HepG2 (cell line): ENCODE measurements around the gene ETHE1. TPM values are rescaled to one million over a fixed set of nuclear protein-coding genes. Genes with fewer than 3 reads are reported as not detected.
"Not testable (repeated sequence)": the region's sequence is repeated elsewhere in the genome, so short reads cannot be mapped to it uniquely, and the experiment has no call there.

Experiments
- ATAC-seq: fragments of 200-7000 bp; cut with Tn5 transposase; 3 replicates; pipeline ENCODE4 v1.9.1; 2020; ENCODE audit warnings: mild to moderate bottlenecking, moderate library complexity
- BruUV-seq: library from RNA; stranded (reverse); fragments of 400-500 nt; replicated peaks from 2 replicates; lab custom pipeline; 2021; lab: Mats Ljungman, UMichigan
- CTCF ChIA-PET: fragments of 300-600 bp; formaldehyde crosslinking; extraction: SDS; loops from one replicate; lab custom pipeline; 2021; ENCODE audit warnings: low total read pairs, inconsistent platforms, low intra/inter-chr PET ratio; lab: Yijun Ruan, JAX
- POLR2A ChIA-PET: fragments of 350-600 bp; sonication (Branson Sonifier 250); formaldehyde crosslinking; loops from one replicate; lab custom pipeline; 2020; ENCODE audit warnings: antibody characterized with exemption, inconsistent platforms; lab: Yijun Ruan, JAX
- DNase-seq: peaks from one replicate; pipeline ENCODE4 v3.0.0-alpha.2; 2015; ENCODE audit warnings: low spot score
- FAIRE-seq: peaks from 3 replicates; lab custom pipeline; 2011; peaks lifted over from hg19 to GRCh38; lab: Jason Lieb, UNC
- H2AFZ ChIP-seq: one replicate; pipeline ENCODE4 v1.6.1; 2011; ENCODE audit warnings: low read length, inconsistent platforms
- H3K27ac ChIP-seq: fragments of 300-600 bp; 3 replicates; pipeline ENCODE4 v1.8.0; 2011; ENCODE audit warnings: mixed run types, mild to moderate bottlenecking, mixed read lengths, low read length, inconsistent platforms; ENCODE audit not compliant: insufficient read depth; ENCODE audit errors: extremely low read length
- H3K27me3 ChIP-seq, 2 experiments: fragments of 200-600 bp in 1 of 2; 2 replicates in 1 of 2; 3 replicates in 1 of 2; pipeline versions ENCODE4 v1.6.0 to v1.8.0; 2011; ENCODE audit warnings: low read length in 2 of 2, mild to moderate bottlenecking in 2 of 2, moderate library complexity in 2 of 2, inconsistent platforms in 1 of 2; ENCODE audit not compliant: insufficient read depth in 2 of 2, control insufficient read depth in 1 of 2
- H3K36me3 ChIP-seq, 2 experiments: fragments of 200-600 bp in 1 of 2; replicated peaks in 1 of 2; 2 replicates in 1 of 2; 3 replicates in 1 of 2; pipeline versions ENCODE4 v1.5.1 to v1.8.0; 2011; ENCODE audit warnings: low read length in 2 of 2, inconsistent platforms in 1 of 2; ENCODE audit not compliant: insufficient read depth in 2 of 2, control insufficient read depth in 1 of 2
- H3K4me1 ChIP-seq: 2 replicates; pipeline ENCODE4 v1.5.1; 2012; ENCODE audit warnings: low read length, inconsistent platforms; ENCODE audit not compliant: insufficient read depth
- H3K4me2 ChIP-seq: 2 replicates; pipeline ENCODE4 v1.6.0; 2011; ENCODE audit warnings: low read depth, low read length, inconsistent platforms
- H3K4me3 ChIP-seq, 3 experiments: fragments of 200-600 bp in 1 of 3; sonication (generic), shearing (Covaris generic) in 1 of 3; replicated peaks in 1 of 3; 2 replicates each; pipeline ENCODE4 v1.5.1; 2011 to 2016; ENCODE audit warnings: low read length in 3 of 3, inconsistent platforms in 2 of 3, low read depth in 2 of 3, mild to moderate bottlenecking in 2 of 3, control low read depth in 1 of 3, mixed read lengths in 1 of 3; ENCODE audit not compliant: insufficient read depth in 1 of 3
- H3K79me2 ChIP-seq: one replicate; pipeline ENCODE4 v1.6.1; 2011; ENCODE audit warnings: low read length, inconsistent platforms; ENCODE audit not compliant: insufficient read depth
- H3K9ac ChIP-seq: 2 replicates; pipeline ENCODE4 v1.6.0; 2011; ENCODE audit warnings: mild to moderate bottlenecking, low read depth, low read length, inconsistent platforms; ENCODE audit not compliant: insufficient read depth
- H3K9me3 ChIP-seq: 2 replicates; pipeline ENCODE4 v1.5.1; 2012; ENCODE audit warnings: mild to moderate bottlenecking, low read length
- H4K20me1 ChIP-seq: 2 replicates; pipeline ENCODE4 v1.6.0; 2011; ENCODE audit warnings: inconsistent platforms, mild to moderate bottlenecking, low read length, moderate library complexity; ENCODE audit not compliant: insufficient read depth
- CSRNP1 ChIP-seq: sonication (generic); formaldehyde crosslinking; IDR thresholded peaks from 2 replicates; pipeline ENCODE4 v1.8.1; 2023; ENCODE audit warnings: mild to moderate bottlenecking, missing genetic modification reagents
- ISL2 ChIP-seq: sonication (generic); formaldehyde crosslinking; IDR thresholded peaks from 2 replicates; pipeline ENCODE4 v1.5.0; 2020; ENCODE audit warnings: missing genetic modification reagents
- KAT8 ChIP-seq: IDR thresholded peaks from 2 replicates; pipeline ENCODE4 v1.6.1; 2016; ENCODE audit warnings: missing genetic modification reagents, missing compliant biosample characterization
- MYC ChIP-seq: sonication (generic); formaldehyde crosslinking; IDR thresholded peaks from 2 replicates; pipeline ENCODE4 v1.9.0; 2021; ENCODE audit warnings: missing genetic modification reagents, borderline replicate concordance
- RFXANK ChIP-seq: IDR thresholded peaks from 2 replicates; pipeline ENCODE4 v1.6.1; 2016
- SMAD9 ChIP-seq: sonication (generic); formaldehyde crosslinking; IDR thresholded peaks from 2 replicates; pipeline ENCODE4 v1.5.1; 2020; ENCODE audit warnings: mild to moderate bottlenecking, missing genetic modification reagents
- TBL1XR1 ChIP-seq: fragments of 150-350 bp; IDR thresholded peaks from 2 replicates; pipeline ENCODE4 v1.6.1; 2014; ENCODE audit warnings: borderline replicate concordance, low read length; ENCODE audit not compliant: partially characterized antibody
- ZBTB20 ChIP-seq: sonication (generic); formaldehyde crosslinking; IDR thresholded peaks from 2 replicates; pipeline ENCODE4 v1.8.1; 2023; ENCODE audit warnings: missing genetic modification reagents, low read depth, mild to moderate bottlenecking, borderline replicate concordance
- ZBTB44 ChIP-seq: sonication (generic); formaldehyde crosslinking; IDR thresholded peaks from 2 replicates; pipeline ENCODE4 v1.4.0; 2020; ENCODE audit warnings: missing genetic modification reagents
- ZNF121 ChIP-seq: sonication (generic); formaldehyde crosslinking; IDR thresholded peaks from 2 replicates; pipeline ENCODE4 v1.5.0; 2020; ENCODE audit warnings: mild to moderate bottlenecking, missing genetic modification reagents
- ZNF180 ChIP-seq: sonication (generic); formaldehyde crosslinking; IDR thresholded peaks from 2 replicates; pipeline ENCODE4 v1.4.0; 2020; ENCODE audit warnings: low read depth, missing genetic modification reagents, borderline replicate concordance
- ZNF615 ChIP-seq: sonication (generic); formaldehyde crosslinking; IDR thresholded peaks from 2 replicates; pipeline ENCODE4 v1.5.0; 2020; ENCODE audit warnings: mild to moderate bottlenecking, missing genetic modification reagents, borderline replicate concordance
- WGBS: methylation state at CpG from one replicate; pipeline ENCODE4 v1.1.6; 2017; ENCODE audit warnings: low lambda C conversion rate; 5-methylcytosine and 5-hydroxymethylcytosine counted together
- in situ Hi-C: cut with HindIII; loops from 2 replicates; pipeline ENCODE4 v1.10.0; 2017; ENCODE audit warnings: low pct_unique_long_range_greater_than_20kb; ENCODE audit not compliant: extremely low pct_ligation_motif_present
- intact Hi-C: fragments of 100-400 bp; cut with micrococcal nuclease; formaldehyde crosslinking; loops from one replicate; pipeline ENCODE4 v1.10.0; 2022; ENCODE audit not compliant: unreplicated experiment
- polyA plus RNA-seq, 8 experiments: library from polyadenylated mRNA; depleted of rRNA in 3 of 8; stranded (reverse) in 7 of 8; unstranded in 1 of 8; fragments of >200 nt; fragmentation: Illumina TruSeq in 4 of 8; extraction: Trizol in 4 of 8; gene quantifications; 2 replicates each; pipeline versions ENCODE4 v1.2.1 to v1.2.3, GENCODE V29; 2011 to 2016; ENCODE audit warnings: low read depth in 4 of 8, missing spikeins in 1 of 8, mixed read lengths in 1 of 8; ENCODE audit not compliant: insufficient read depth in 1 of 8
- total RNA-seq, 5 experiments: library from RNA; depleted of rRNA; stranded (reverse); fragments of >200 nt; fragmentation: Illumina TruSeq; extraction: Trizol; gene quantifications; 2 replicates each; pipeline ENCODE4 v1.2.3, GENCODE V29; 2016; ENCODE audit warnings: low read depth in 1 of 5

The ETHE1 gene
- total and polyA plus RNA-seq, 2 of the 13 experiments (the other 11 are each of a cell fraction or from before 2014, with no cell fraction given): 32.5 to 58.4 TPM

GRCh38 chr19:43512399-43512798 lies 14.6 kb downstream of the ETHE1 start:
- H3K79me2 ChIP-seq, CTCF ChIA-PET, H2AFZ ChIP-seq, BruUV-seq, H3K9me3 ChIP-seq, FAIRE-seq, H3K36me3 ChIP-seq, H3K4me1 ChIP-seq, H3K9ac ChIP-seq, DNase-seq, intact Hi-C loops, H4K20me1 ChIP-seq, H3K4me3 ChIP-seq, H3K27me3 ChIP-seq, ATAC-seq, H3K4me2 ChIP-seq, POLR2A ChIA-PET, H3K27ac ChIP-seq, in situ Hi-C loops: not testable (repeated sequence)

- no peak for TF ChIP-seq ZBTB44 (CRISPR knock-in tag)
- TF ChIP-seq MYC (CRISPR knock-in tag): no peak
- no peak for TF ChIP-seq KAT8 (CRISPR knock-in tag)
- TF ChIP-seq ZNF615 (CRISPR knock-in tag): no peak
- TF ChIP-seq SMAD9 (CRISPR knock-in tag): no peak
- TF ChIP-seq ZBTB20 (CRISPR knock-in tag): no peak
- TF ChIP-seq CSRNP1 (CRISPR knock-in tag): no peak
- TF ChIP-seq ZNF180: no peak
- no peak for TF ChIP-seq ZNF121
- no peak for TF ChIP-seq RFXANK (CRISPR knock-in tag)
- TF ChIP-seq ISL2 (CRISPR knock-in tag): no peak
- no peak for TF ChIP-seq TBL1XR1
- Histone ChIP-seq H3K27ac (no peak overlapping the region), H4K20me1 (no peaks in the 10 kb centered on the region), H3K27me3 (no peaks in the 10 kb centered on the region), H2AFZ (no peak overlapping the region), H3K9me3 (no peaks in the 10 kb centered on the region), H3K79me2 (no peaks in the 10 kb centered on the region), H3K4me2 (no peak overlapping the region), H3K9ac (no peak overlapping the region), H3K36me3 (peaks cover 0 to 8% of the 10 kb centered on the region in 2 experiments; a peak in 4 of 5 replicates), H3K4me3 (no peak overlapping the region), H3K4me1 (peaks cover 9% of the 10 kb centered on the region)
- DNase-seq: no peak
- in situ Hi-C loops: no loop called here
- intact Hi-C loops: no loop called here
- 100% methylated on average over 5 of the region's 5 CpGs for WGBS
- CTCF ChIA-PET: no interaction called here
- POLR2A ChIA-PET: no interaction called here
- no peak for ATAC-seq
- no TSS peak for BruUV-seq
- FAIRE-seq: no peak
These were observed 15.7 kb downstream of the ETHE1 start for GRCh38 chr19:43511324-43511723.
